K562 (cell line): ENCODE measurements around the gene PITHD1. TPM values are rescaled to one million over a fixed set of nuclear protein-coding genes. Genes with fewer than 3 reads are reported as not detected.

Experiments
- ATAC-seq: fragments of 200-7000 bp; cut with Tn5 transposase; 3 replicates; pipeline ENCODE4 v1.9.1; 2020; ENCODE audit warnings: moderate library complexity
- BruUV-seq: library from RNA; stranded (reverse); fragments of 400-500 nt; replicated peaks from 2 replicates; lab custom pipeline; 2021; lab: Mats Ljungman, UMichigan
- CTCF ChIA-PET: fragments of 300-600 bp; formaldehyde crosslinking; extraction: SDS; loops from one replicate; lab custom pipeline; 2021; ENCODE audit warnings: low intra/inter-chr PET ratio; lab: Yijun Ruan, JAX
- POLR2A ChIA-PET: fragments of 300-600, 350-650 bp; sonication (Branson Sonifier 250); formaldehyde crosslinking; extraction: SDS; loops from one replicate; lab custom pipeline; 2021; ENCODE audit warnings: antibody characterized with exemption, inconsistent platforms; lab: Yijun Ruan, JAX
- DNase-seq, 4 experiments: peaks; one replicate each; pipeline versions ENCODE4 v3.0.0 to v3.0.0-alpha.2; 2011 to 2018; ENCODE audit warnings: low spot score in 3 of 4, mixed read lengths in 3 of 4; ENCODE audit errors: extremely low read depth in 1 of 4
- FAIRE-seq: peaks from 2 replicates; lab custom pipeline; 2011; peaks lifted over from hg19 to GRCh38; lab: Jason Lieb, UNC
- H2AFZ ChIP-seq: 2 replicates; pipeline ENCODE4 v1.6.0; 2011; ENCODE audit warnings: low read depth, low read length, control low read depth, inconsistent platforms
- H3K27ac ChIP-seq: fragments of 200-600 bp; 3 replicates; pipeline ENCODE4 v1.8.0; 2011; ENCODE audit warnings: low read depth, mild to moderate bottlenecking, control low read depth, inconsistent platforms, low read length, moderate library complexity, mixed read lengths; ENCODE audit errors: extremely low read depth
- H3K27me3 ChIP-seq, 2 experiments: fragments of 300-600 bp in 1 of 2; 2 replicates in 1 of 2; 3 replicates in 1 of 2; pipeline versions ENCODE4 v1.6.0 to v1.8.0; 2011; ENCODE audit warnings: inconsistent platforms in 2 of 2, low read length in 2 of 2, mild to moderate bottlenecking in 1 of 2, mixed read lengths in 1 of 2, moderate library complexity in 1 of 2; ENCODE audit not compliant: control insufficient read depth in 2 of 2, insufficient read depth in 2 of 2
- H3K36me3 ChIP-seq: fragments of 300-600 bp; 3 replicates; pipeline ENCODE4 v1.8.0; 2011; ENCODE audit warnings: mild to moderate bottlenecking, low read length, inconsistent platforms; ENCODE audit not compliant: control insufficient read depth, insufficient read depth
- H3K4me1 ChIP-seq, 2 experiments: fragments of 200-600 bp in 1 of 2; replicated peaks in 1 of 2; 2 replicates in 1 of 2; 3 replicates in 1 of 2; pipeline versions ENCODE4 v1.5.1 to v1.8.0; 2011; ENCODE audit warnings: inconsistent platforms in 2 of 2, low read length in 2 of 2, mild to moderate bottlenecking in 1 of 2, mixed read lengths in 1 of 2, moderate library complexity in 1 of 2; ENCODE audit not compliant: control insufficient read depth in 2 of 2, insufficient read depth in 2 of 2
- H3K4me2 ChIP-seq: 2 replicates; pipeline ENCODE4 v1.6.1; 2011; ENCODE audit warnings: low read length, control low read depth, inconsistent platforms, mixed read lengths; ENCODE audit not compliant: insufficient read depth
- H3K4me3 ChIP-seq: fragments of 200-600 bp; sonication (generic), shearing (Covaris generic); 2 replicates; pipeline ENCODE4 v1.5.1; 2016; ENCODE audit warnings: control low read depth, inconsistent platforms
- H3K79me2 ChIP-seq: fragments of 200-600 bp; 3 replicates; pipeline ENCODE4 v1.8.0; 2011; ENCODE audit warnings: low read length, inconsistent platforms; ENCODE audit not compliant: control insufficient read depth, insufficient read depth
- H3K9ac ChIP-seq, 2 experiments: 2 replicates each; pipeline versions ENCODE4 v1.6.0 to v1.6.1; 2011; ENCODE audit warnings: low read depth in 2 of 2, low read length in 2 of 2, control low read depth in 1 of 2, inconsistent platforms in 1 of 2, mild to moderate bottlenecking in 1 of 2, mixed read lengths in 1 of 2; ENCODE audit not compliant: insufficient read depth in 1 of 2
- H3K9me1 ChIP-seq: one replicate; pipeline ENCODE4 v1.6.0; 2011; ENCODE audit warnings: inconsistent platforms, mild to moderate bottlenecking, low read length, moderate library complexity; ENCODE audit not compliant: control insufficient read depth, insufficient read depth
- H3K9me3 ChIP-seq: replicated peaks from 2 replicates; pipeline ENCODE4 v1.5.1; 2011; ENCODE audit warnings: low read depth, low read length, inconsistent platforms; ENCODE audit not compliant: control insufficient read depth, insufficient read depth
- H4K20me1 ChIP-seq: replicated peaks from 2 replicates; pipeline ENCODE4 v1.6.1; 2011; ENCODE audit warnings: low read length, inconsistent platforms, mixed read lengths; ENCODE audit not compliant: control insufficient read depth, insufficient read depth
- BRD4 ChIP-seq: fragments of 200-600 bp; sonication (generic); IDR thresholded peaks from 2 replicates; pipeline ENCODE4 v1.6.1; 2017; ENCODE audit warnings: inconsistent platforms
- KAT8 ChIP-seq: fragments of 450-650 bp; IDR thresholded peaks from 2 replicates; pipeline ENCODE4 v1.6.1; 2016; ENCODE audit warnings: low read depth, mild to moderate bottlenecking
- ZSCAN29 ChIP-seq: fragments of 450-650 bp; IDR thresholded peaks from 2 replicates; pipeline ENCODE4 v1.6.1; 2017
- WGBS: fragments of 100-300 bp; shearing (Covaris generic); methylation state at CpG from one replicate; pipeline ENCODE4 v1.1.6; 2016; ENCODE audit warnings: low coverage, mixed read lengths; ENCODE audit not compliant: insufficient coverage; ENCODE audit errors: missing lambda C conversion rate; 5-methylcytosine and 5-hydroxymethylcytosine counted together
- in situ Hi-C: fragments of 300-500 bp; cut with MboI; formaldehyde crosslinking; loops from 4 replicates; pipeline ENCODE4 v1.15.0; 2018; ENCODE audit warnings: inconsistent platforms, mixed read lengths
- intact Hi-C: fragments of 100-400 bp; cut with micrococcal nuclease; formaldehyde crosslinking; loops from 2 replicates; pipeline ENCODE4 v1.14.2; 2022
- polyA plus RNA-seq, 8 experiments: library from polyadenylated mRNA; depleted of rRNA in 4 of 8; stranded (reverse) in 5 of 8; unstranded in 3 of 8; fragments of >200 nt; fragmentation: Nextera tagmentation in 2 of 8; fragmentation: Illumina TruSeq in 1 of 8; extraction: Ambion mirVana in 2 of 8; extraction: Trizol in 1 of 8; gene quantifications; 2 replicates each; pipeline versions ENCODE4 v1.2.1 to v1.2.3, GENCODE V29; 2011 to 2014; ENCODE audit warnings: inconsistent platforms in 1 of 8, missing spikeins in 1 of 8
- total RNA-seq, 7 experiments: library from RNA; depleted of rRNA in 6 of 7; stranded (reverse); fragments of >200 nt in 6 of 7; fragmentation: Illumina TruSeq in 2 of 7; extraction: Trizol in 2 of 7; gene quantifications; 2 replicates each; pipeline versions ENCODE4 v1.2.1 to v1.2.3, GENCODE V29; 2011 to 2021; ENCODE audit warnings: low replicate concordance in 1 of 7
- TF ChIP-seq, protein P1 (sequence below): sonication (generic); formaldehyde crosslinking; IDR thresholded peaks from 2 replicates; pipeline ENCODE4 v1.8.0; 2023; ENCODE audit warnings: mild to moderate bottlenecking, missing genetic modification reagents

Gene PITHD1
- total and polyA plus RNA-seq, 9 of the 15 experiments (the other 6 are each of a cell fraction or from before 2014, with no cell fraction given), result 46.5 to 175 (median 149) TPM

DNA sequence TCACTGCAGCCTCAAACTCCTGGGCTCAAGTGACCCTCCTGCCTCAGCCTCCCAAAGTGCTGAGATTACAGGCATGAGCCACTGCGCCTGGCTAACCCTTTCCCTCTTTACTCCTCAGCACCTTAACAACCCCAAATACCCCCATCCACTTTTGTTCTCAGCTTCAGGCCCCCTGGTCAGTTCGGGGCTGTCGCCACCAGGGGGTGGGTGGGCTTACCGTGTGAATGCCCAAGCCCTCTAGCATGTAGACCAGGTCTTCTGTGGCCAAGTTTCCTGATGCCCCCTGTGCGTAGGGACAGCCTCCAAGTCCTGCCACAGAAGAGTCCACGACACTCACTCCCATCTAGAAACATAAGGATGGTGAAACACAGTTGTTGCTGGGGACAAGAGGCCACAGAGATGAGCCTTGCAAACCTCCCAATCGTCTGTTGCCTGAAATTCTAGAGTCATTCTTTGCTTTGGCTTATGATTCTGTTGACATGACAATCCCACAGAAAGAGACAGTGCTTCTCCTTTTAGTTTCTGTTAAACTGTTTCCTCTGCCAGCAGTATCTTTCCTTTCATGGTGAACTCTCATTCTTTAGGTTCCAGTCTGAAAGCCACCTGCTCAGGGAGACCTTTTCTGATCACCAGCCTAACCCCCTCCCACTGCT is 26.1 kb downstream of the PITHD1 start (continued):
- TF ChIP-seq, protein P1, sequence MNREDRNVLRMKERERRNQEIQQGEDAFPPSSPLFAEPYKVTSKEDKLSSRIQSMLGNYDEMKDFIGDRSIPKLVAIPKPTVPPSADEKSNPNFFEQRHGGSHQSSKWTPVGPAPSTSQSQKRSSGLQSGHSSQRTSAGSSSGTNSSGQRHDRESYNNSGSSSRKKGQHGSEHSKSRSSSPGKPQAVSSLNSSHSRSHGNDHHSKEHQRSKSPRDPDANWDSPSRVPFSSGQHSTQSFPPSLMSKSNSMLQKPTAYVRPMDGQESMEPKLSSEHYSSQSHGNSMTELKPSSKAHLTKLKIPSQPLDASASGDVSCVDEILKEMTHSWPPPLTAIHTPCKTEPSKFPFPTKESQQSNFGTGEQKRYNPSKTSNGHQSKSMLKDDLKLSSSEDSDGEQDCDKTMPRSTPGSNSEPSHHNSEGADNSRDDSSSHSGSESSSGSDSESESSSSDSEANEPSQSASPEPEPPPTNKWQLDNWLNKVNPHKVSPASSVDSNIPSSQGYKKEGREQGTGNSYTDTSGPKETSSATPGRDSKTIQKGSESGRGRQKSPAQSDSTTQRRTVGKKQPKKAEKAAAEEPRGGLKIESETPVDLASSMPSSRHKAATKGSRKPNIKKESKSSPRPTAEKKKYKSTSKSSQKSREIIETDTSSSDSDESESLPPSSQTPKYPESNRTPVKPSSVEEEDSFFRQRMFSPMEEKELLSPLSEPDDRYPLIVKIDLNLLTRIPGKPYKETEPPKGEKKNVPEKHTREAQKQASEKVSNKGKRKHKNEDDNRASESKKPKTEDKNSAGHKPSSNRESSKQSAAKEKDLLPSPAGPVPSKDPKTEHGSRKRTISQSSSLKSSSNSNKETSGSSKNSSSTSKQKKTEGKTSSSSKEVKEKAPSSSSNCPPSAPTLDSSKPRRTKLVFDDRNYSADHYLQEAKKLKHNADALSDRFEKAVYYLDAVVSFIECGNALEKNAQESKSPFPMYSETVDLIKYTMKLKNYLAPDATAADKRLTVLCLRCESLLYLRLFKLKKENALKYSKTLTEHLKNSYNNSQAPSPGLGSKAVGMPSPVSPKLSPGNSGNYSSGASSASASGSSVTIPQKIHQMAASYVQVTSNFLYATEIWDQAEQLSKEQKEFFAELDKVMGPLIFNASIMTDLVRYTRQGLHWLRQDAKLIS (CRISPR knock-in tag), result no peak

DNA sequence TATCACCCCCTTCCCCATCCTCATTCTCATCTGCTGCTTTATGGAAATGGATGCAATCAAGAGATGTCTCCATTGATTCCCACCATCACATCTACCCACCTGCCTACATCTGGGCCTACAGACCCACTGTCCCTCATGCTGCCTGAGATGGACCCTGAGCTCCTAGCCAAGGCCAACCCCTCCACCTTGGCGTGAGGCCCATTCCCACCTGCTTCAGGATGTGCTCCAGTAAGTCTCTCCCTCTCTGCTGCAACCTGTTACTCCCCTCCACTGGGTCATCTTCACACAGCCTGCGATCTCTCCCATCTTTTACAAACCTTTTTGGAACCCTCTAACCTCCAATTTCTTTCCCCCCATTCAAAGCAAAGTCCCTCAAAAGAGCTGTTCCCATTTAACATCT is 26.8 kb downstream of the PITHD1 start:
- no peak for ATAC-seq
- H3K79me2 ChIP-seq, result peaks cover 10% of the 10 kb centered on the region
- BruUV-seq, result no TSS peak
- DNase-seq, result no peak
- H3K27ac ChIP-seq, result no peak overlapping the region
- H3K4me1 ChIP-seq, result peaks cover 22 to 23% of the 10 kb centered on the region in 2 experiments
- FAIRE-seq, result no peak
- ChIA-PET POLR2A (interaction anchor here (0.9 to 1.3 kb wide), 5 partner anchors 11 to 113 kb away, joined by 3 read pairs; no protein-coding TSS in a partner anchor), CTCF (interaction anchor here (0.5 kb wide), 1 partner anchor 90 kb away, joined by 3 read pairs; no protein-coding TSS in a partner anchor)
- intact Hi-C loops, result no loop called here
- in situ Hi-C loops, result loop anchor here (5.0 kb wide), 1 partner anchor 102 kb away; no protein-coding TSS in a partner anchor
- no peaks in the 10 kb centered on the region for H3K9me1 ChIP-seq
- no peak overlapping the region for H2AFZ ChIP-seq
- H3K27me3 ChIP-seq, result no peaks in the 10 kb centered on the region
- H3K4me2 ChIP-seq, result no peak overlapping the region
- H3K4me3 ChIP-seq, result no peak overlapping the region
- 43% methylated on average over 2 of the region's 2 CpGs for WGBS
- H3K36me3 ChIP-seq, result no peaks in the 10 kb centered on the region; the same call in 2 of the 3 replicates
- no peak overlapping the region for H3K9ac ChIP-seq
- H4K20me1 ChIP-seq, result no peaks in the 10 kb centered on the region
- no peaks in the 10 kb centered on the region for H3K9me3 ChIP-seq
- TF ChIP-seq ZSCAN29, result no peak
- TF ChIP-seq KAT8, result no peak
- TF ChIP-seq BRD4, result no peak
